Fibroblast of skin of right biceps (primary cell): ENCODE measurements around the gene SLC15A3.

Source experiments
- DNase-seq: peaks from one replicate; pipeline ENCODE4 v3.0.0-alpha.2; 2013

SLC15A3 gene

DNA sequence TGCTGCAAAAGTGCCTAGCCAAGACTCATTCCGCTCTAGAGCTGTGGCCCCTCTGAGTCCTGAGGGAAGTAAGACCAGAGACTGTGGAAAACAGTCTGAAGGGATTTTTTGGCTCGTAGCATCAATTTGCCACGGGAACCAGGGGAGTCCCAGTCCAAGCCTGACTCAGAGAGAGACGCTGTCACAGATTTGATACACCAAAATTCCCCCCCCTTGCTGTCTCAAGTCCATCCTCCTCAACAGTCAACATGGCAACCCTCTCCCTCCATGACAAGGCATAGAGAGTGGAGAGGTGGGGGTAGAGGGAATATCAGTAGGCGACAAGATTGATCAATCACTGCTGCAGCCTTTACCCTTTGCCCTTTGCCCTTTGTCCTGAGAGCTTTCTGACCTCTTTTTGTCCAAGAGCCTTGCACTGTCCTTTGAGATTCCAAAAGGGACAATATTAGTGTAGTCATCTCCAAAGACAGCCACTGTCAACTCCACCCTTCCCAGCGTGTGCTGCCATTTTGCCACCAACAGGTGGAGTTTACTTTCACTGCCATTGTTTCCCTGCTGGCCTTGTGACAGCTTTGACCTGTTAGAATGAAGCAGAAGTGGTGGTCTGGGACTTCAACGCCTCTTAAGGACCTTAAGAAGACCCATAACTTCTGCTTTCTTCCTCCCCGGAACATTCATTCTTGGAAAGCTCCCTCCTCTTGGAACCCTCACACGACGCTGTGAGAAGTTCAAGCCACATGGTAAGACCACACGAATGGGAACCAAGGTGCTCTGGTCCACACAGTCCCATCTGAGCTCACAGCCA, 7.3 kb downstream of the SLC15A3 start:
- DNase-seq = no peak

DNA sequence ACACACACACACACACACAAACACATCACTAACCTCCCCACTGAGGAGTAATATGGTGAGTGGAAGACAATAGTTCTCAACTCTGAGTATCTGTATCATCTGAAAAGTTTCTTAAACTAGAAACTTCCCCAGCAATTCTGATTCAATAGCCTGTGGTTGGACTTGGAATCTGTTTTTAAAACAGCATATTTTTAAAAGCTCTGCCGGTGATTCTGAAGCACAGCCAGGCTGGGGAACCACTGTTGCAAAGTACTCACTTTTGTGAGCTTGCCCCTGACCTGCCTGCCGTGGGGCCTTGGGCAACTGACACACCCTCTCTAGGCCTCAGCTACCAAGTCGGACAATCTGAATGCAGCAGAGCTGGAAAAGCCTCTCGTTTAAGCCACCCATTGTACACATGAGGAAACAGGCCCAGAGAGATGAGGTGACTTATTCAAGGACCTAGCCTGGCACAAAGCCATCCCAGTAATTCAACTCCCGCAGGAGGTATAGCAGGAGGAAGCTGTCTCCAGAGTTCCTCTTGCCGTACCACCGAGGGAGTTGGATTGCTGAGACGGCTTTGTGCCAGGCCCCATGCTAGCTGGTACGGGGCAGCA, 8.9 kb downstream of the SLC15A3 start:
- DNase-seq = no peak

DNA sequence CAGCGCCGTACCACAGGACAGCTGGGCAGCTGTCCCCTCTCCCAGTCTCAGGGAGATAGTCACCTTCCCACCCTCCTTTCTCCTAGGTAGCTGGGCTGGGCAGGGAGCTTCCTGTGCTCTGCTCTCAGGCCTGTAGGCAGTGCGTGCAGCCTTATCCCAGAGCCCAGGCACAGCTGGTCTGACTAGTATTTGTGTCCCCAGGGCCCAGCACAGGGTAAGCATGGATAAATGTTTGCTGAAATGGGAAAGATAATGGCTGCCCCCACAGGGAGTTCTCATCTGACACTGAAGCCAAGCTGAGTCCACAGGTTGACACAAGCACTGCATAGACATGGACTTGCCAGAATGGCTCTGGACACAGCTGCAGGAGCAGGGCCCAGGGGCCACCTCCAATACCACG, 9.8 kb downstream of the SLC15A3 start:
- no peak for DNase-seq

DNA sequence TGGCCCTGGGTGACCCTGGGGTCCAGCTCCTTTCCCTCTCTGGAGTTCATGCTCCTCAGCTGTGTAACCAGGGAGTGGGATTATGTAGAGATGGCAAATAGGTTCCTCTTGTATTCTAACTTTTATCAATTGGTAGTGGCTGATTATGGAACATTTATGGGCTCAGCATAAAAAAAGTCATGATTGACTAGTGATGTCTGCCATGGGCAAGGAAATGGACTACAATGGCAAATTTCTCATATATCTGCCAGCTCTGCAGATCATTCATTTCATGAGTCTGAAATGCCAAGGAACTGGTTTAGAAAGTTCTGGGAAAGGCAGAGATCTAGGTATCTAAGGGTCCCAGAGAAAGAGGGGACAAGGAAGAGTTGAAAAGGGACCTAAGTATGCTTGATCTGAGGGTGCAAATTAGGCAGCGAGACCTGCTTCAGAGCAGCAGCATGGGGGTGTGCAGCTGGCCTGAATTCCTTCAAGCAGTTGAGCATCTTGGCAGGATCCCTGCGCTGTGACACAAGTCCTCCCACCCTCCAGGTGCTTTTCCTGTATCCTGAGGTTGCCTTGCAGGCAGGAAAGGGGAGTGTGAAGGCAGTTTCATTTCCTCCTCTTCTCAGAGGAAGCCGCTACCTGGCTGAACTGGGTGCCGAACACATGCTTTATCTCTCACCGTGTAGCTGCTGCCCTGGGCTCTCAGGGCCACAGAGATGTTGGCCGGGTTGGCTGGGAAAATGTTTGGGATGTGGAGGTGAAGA, 10.4 kb downstream of the SLC15A3 start:
- DNase-seq = no peak

GRCh38 chr11:60939855-60940254, 12.1 kb downstream of the SLC15A3 start:
- DNase-seq = no peak

DNA sequence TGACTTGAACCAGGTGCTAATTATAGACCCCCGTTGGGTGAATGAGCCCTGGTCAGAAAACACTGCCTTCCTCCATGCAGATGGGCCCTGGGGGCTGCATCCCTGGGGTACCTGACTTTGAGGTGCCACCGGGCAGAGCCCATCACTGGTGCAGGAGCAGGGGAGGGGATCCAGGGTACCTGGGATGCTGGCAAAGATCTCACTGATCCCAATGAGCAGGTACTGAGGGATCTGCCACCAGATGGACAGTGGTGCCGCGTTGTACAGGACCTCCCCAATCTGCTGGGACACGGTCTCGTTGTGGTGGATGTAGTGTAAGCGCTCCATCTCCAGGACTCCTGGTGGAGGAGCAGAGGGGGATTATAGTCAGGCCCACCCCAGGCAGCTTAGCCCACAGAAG, 12.7 kb downstream of the SLC15A3 start:
- no peak for DNase-seq

DNA sequence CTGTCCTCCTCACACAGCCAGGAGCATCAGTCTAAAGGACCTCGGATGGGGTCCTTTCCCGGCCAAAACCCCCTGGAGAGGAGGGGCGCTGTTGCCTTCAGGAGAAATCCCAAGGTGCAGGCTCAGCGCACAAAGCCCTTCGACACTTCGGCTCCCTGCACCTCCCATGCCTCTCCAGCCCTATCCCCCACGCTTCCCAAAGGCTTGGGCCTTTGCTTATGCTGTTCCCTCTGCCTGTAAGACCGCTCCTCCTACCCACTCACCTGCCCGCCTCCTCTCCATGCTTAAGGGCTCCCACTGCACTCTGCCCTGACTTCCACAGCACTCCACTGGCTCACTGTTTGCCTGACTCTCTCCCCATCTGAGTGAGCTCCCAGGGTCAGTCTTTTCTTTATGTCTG, 13.5 kb downstream of the SLC15A3 start:
- DNase-seq = no peak

- no peak for DNase-seq
Observed at GRCh38 chr11:60937811-60938210, 14.2 kb downstream of the SLC15A3 start.

DNA sequence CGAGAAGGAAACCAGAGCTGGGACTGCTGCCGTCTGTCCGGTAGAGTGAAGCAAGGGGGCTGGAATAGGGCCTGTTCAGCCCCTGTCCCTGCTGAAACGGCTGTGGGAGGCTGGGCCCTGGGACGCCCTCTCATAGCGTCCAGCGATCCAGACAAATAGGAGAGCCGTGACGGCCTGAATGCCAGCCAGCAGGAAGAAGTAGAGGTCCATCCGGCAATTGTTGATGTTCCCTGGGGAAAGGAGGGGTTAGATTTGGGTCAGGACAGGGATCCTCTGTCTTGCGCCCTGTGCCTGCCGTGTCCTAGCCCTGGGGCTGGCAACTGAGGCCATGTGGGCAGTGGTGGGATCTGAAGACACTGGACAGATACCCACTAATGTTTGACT, 14.8 kb downstream of the SLC15A3 start:
- no peak for DNase-seq

- no peak for DNase-seq
Observed at GRCh38 chr11:60936467-60937143, 15.4 kb downstream of the SLC15A3 start.

- no peak for DNase-seq
Observed at GRCh38 chr11:60935676-60936442, 16.1 kb downstream of the SLC15A3 start.

DNA sequence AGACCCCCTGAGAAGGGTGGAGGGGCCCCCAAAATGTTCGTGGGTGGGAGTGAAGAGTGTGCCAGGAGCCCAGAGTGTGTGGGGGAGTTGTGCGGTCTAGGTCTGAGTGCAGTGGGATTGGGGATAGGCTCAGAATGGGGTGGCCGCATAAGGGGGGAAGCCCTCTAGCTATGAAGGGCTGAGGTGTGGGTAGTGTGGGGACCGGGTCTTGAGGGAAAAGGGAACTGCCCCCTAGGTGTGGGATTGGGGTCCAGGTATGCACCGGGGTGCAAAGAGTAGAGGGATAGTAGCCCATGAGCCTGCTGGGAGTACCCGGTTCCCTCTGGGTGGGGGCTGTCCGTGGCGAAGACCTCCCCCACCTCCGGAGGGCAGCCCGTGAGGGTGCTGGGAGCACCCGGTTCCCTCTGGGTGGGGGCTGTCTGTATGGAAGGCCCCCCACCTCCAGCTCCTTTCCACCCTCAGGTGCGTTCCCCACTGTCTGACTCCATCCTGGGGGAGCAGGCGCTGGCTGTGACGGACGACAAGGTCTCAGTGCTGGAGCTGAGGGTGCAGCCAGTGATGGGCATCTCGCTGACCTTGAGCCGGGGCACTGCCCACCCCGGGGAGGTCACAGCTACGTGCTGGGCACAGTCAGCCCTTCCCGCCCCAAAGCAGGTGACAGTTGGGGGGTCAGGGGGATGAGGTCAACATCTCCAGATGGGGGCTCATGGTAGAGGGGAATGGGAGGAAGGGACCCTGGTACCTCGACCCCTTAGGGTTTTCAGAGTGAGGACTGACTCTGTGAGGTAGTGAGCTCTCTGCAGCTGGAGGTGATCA, 17.0 kb downstream of the SLC15A3 start:
- no peak for DNase-seq

DNA sequence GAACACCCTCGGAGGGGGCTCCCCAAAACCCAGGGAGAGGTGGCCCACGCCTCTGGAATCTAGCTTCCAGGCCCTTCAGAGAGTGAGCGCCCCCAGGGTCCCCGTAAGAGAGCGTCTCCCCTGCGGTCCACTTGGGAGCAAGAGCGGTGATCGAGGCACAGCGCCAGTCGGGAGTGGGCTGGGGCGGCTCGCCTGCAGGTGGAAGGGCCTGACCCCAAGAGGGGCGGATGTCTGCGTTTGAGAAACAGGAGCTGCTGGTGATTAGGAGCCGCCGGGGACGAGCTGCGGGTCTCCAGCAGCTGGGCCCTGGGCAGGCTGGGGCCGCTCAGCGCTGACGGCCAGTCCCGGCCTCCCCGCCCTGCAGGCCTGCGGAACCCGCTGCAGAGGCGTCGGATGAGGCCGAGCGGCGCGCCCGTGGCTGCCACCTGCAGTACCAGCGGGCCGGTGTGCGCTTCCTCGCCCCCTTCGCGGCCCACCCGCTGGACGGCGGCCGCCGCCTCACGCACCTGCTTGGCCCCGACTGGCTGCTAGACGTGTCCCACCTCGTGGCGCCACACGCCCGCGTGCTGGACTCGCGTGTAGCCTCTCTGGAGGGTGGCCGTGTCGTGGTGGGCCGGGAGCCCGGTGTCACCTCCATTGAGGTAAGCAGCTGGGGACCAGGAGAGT, 17.7 kb downstream of the SLC15A3 start:
- no peak for DNase-seq

DNA sequence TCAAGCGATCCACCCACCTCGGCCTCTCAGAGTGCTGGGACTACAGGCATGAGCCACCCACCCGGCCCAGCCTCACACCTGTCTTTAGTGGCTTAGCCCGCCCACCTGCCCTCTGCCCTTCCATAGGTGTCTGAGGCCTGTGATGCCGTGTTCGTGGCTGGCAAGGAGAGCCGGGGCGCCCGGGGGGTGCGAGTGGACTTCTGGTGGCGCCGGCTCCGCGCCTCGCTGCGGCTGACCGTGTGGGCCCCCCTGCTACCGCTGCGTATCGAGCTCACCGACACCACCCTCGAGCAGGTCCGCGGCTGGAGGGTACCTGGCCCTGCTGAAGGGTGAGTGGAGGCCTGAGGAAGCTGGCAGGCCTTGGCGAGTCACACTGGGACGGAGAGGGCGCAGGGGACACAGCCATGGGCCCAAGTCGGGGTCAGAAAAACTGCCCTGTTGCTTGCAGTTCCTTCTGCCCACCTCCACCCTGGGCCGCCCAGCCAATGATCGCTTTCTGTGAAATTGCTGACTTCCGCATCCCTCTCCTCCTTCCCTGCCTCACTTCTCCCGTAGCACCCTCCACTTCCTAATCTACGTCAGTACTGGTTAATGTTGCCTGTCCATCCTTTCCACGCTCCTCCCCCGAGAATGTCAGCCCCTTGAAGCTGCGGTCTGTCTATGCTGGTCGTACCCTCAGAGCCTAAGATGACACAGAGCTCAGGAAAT, 18.4 kb downstream of the SLC15A3 start:
- DNase-seq = no peak

DNA sequence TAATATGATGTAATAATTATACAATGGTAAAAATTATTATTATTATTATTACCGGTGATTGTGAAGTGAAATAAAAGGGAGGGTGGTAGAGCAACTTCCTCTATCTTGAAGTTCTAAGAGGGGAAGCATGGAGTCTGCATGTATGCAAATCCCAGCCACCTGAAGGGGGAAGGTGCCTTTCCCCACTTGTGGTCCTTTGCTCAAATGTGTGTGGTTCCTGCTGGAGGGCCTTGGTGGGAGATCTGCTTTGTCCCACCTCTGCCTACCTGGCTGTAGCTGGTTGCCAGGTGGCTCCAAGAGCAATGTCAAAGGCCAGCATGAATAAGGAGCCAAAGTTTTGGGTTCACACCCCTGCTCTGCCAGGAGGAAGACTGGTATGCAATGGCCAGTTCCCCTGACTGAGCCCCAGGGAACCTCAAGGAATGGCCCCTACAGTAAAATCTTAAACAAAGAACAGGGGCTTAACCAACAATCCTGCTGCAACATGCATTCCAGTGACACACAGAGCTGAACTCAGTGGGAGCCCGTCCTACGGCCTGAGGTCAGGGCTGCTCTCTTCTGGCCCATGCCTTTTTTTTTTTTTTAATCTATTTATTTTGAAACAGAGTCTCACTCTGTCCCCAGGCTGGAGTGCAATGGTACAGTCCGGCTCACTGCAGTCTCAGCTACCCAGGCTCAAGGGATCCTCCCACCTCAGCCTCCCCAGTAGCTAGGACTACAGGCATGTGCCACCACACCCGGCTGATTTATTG, 19.2 kb downstream of the SLC15A3 start:
- DNase-seq = no peak

DNA sequence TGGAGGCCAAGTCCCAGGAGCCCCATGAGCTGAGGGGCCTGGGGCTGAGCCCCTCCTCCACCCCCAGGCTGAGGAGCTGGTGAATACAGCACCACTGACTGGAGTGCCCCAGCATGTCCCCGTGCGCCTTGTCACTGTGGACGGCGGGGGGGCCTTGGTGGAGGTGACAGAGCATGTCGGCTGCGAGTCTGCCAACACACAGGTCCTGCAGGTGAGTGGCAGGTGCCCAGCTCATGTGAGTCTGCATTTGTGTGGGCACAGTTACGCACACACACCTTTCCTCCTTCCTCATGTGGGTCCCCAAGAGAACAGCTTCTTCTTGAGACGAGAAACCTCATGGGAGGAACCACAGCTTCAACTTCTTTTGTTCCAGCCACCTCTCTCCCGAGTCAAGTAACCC, 20.1 kb downstream of the SLC15A3 start:
- no peak for DNase-seq

GRCh38 chr11:60930394-60930793, 21.6 kb downstream of the SLC15A3 start:
- no peak for DNase-seq

DNA sequence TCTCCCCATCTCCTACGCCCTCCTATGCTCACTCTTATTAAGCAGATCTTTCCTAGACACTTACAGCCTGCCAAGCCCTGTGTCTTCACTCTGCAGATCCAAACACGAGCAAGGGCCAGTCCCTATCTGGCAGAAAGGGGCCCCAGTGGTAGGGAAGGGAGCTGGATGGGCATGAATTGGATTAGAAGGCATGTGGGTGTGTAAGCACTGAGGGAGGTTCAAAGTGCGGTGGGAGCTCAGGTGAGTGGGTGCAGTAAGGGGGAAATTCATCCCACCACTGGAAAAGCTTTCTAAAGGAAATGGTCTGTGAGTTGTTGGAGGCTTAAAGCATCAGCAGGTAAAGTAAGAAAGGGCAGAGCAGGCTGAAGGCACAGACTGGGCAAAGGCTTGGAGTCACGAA, 22.2 kb downstream of the SLC15A3 start:
- DNase-seq = no peak

DNA sequence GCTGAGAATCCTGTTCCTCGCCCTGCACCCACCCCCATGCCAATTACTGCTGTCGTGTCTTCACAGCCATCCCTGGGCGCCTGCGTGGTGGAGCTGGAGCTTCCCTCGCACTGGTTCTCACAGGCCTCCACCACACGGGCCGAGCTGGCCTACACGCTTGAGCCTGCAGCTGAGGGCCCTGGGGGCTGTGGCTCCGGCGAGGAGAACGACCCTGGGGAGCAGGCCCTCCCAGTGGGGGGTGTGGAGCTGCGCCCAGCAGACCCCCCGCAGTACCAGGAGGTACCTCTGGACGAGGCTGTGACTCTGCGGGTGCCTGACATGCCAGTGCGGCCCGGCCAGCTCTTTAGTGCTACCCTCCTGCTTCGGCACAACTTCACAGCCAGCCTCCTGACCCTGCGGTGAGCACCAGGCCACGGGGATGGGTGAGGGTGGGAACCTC, 23.4 kb downstream of the SLC15A3 start:
- DNase-seq = no peak

GRCh38 chr11:60927600-60927999, 24.4 kb downstream of the SLC15A3 start:
- DNase-seq = no peak
